ENCODE measurements around the gene IFI35. TPM values are rescaled to one million over a fixed set of nuclear protein-coding genes. Genes with fewer than 3 reads are reported as not detected.

The IFI35 gene
- 28.4 and 55.8 TPM in 2 replicates for total RNA-seq

DNA sequence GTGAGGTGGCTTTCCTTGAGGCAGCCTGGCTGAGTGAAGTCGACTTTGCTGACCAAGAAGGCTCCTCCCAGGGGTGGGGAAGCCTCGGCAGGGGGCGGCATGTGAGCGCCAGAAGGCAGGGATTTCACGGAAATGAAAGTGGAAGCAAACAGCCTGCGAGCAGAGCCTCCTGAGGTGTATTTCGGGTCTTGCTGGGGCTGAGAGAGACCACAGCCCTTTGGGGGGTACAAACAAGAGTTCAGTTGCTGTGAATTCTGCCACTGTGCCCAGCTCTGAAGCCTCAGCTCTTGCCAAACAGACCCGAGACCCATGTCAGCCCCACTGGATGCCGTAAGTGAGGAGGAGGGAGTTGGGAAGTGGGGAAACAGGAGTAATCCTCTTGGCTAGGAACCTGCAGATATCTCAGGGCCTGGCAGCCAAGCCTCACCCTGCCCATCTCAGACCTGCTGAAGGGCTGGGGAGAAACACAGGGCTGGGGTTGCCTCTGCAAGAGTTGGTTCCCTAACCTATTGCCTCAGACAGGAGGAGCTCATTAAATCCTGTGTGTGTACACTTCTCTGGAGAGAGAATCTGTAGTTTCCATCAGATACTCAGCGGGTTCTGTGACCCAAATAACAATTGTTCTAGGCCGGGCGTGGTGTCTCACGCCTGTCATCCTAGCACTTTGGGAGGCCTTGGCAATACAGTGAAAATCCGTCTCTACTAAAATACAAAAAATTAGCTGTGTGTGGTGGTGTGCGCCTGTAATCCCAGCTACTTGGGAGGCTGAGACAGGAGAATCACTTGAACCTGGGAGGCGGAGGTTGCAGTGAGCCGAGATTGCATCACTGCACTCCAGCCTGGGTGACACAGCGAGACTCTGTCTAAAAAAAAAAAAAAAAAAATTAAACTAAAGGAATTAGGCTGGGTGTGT, at the start of gene IFI35:
Gene IFI35, plus strand, starts transcription at position 146 of the 913 bp plus-strand sequence. Its CDS starts 164 bp downstream, at position 310.

DNA sequence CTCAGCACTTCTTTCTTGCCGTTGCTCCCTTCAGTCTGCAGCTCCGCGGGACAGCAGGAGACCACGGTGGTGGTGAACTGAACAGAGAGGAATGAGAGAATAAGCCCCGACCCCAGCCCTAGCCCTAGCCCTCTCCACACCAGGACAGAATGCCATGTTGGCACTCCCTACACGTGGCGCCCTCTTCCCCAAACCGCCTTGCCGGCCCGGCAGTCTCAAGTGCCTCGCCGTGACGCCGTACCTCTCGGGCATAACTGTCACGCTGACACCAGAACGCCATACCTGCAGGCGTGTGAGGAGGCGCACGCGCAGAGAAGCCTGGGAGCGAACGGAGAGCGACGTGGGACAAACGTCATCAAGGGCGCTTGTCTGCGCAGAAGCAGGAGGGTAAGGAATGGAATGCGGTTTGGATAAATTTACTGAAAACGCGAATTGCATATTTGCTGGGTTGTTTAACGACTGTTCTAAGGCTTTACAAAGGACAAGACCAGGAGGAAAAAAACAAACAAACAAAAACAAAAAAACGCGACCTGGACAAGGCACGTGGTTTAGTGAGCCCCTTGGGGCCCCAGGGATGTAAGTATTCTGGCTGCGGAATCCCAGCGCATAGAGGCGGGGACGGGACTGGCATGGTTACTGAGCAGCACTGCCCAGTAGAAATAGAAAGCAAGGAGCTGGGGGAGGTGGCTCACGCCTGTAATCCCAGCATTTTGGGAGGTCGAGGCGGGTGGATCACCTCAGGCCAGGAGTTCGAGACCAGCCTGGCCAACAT, 42.2 kb upstream of the IFI35 start, which contains the start of gene AARSD1:
Gene AARSD1, minus strand, starts transcription at position 294 of the 772 bp plus-strand sequence. Its CDS starts 14 bp downstream, at position 280.

GRCh38 chr17:42979511-42980273, 26.9 kb upstream of the IFI35 start, which contains the start of gene PTGES3L:
Gene PTGES3L, minus strand, starts transcription at chr17:42980080. Its CDS starts 27 bp downstream, at chr17:42980053.

GRCh38 chr17:42980274-42980765, 26.3 kb upstream of the IFI35 start, which contains the start of gene RUNDC1:
Gene RUNDC1, plus strand, starts transcription at chr17:42980565. Its CDS starts 12 bp downstream, at chr17:42980577.

GRCh38 chr17:42997984-42998938, 8.3 kb upstream of the IFI35 start, which contains the start of gene RPL27:
Gene RPL27, plus strand, starts transcription at chr17:42998419. Its CDS starts 332 bp downstream, at chr17:42998751.

DNA sequence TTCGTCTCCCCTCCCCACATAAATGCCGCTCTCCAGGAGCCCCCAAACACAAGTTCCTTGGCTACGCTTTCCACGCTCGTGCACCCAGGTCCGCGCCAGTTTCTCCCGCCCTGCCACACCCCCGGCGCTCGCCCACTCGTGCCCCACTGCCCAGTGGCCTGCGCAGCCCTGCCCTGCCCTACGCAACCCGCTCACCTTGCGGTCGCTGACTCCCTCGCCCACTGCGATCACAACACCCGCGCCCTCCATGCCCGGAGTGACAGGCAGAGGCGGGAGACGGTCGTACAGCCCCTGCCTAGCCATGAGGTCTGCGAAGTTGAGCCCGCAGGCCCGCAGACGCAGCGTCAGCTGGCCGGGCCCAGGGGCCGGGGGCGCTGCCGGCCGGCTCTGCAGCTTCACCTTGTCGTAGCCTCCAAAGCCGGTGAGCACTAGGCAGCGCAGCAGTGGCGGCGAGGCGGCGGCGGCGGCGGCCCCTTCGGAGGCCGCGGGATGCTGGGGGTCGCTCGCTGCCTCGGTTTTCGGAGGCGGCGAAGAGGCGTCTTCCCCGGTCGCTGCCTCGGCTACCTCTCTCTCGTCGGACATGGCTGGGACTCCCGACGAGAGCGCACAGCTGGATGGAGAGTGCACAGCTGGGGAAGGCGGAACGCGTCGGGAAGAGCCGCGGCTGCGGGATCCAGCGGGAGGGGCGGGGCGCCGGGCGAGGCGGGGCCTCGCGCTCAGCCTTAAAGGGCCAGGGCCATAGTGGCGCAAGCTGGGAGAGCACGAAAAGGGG, 15.3 kb downstream of the IFI35 start, which contains the start of gene VAT1:
Gene VAT1, minus strand, starts transcription at position 645 of the 772 bp plus-strand sequence. Its CDS starts 63 bp downstream, at position 582.

DNA sequence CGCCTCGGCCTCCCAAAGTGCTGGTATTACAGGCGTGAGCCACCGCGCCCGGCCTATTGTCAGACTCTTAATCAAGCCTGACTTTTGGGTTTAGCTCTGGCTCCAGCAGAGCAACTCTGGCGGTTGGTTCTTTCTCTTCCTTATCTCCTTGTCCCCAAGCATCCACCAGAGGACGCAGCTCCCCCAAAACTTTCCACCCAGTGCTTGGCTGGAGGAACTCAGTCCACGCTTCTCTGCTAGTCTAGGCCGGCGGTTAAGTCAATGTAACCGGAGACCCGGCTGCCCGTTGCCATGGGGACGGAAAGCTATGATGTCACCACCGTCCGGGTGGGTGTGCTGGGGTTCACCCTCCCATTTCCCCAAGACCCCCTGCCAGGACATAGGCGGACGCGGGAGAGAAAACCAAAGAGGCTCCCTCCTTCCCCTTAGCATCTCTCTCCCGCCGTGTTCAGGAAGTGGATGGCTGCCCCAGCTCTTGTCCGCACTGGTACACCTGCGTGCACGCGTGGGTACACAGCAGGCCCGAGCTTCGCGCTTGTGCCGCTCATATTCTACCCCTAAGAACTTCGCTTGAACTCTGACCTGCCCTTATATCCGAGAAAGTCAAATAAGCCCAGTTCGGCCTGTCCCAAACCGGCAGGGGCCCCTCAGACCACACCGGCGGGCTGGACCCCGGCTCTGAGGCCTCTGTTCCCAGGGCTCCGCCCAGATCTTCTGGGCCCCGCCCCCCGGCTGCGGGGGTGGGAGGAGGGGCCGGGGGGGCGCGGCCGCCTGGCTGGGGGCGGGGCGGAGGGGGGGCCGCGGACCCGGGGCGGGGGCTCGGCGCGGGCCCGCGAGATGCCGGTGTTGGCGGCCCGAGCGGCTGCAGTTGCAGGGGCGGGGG, 18.1 kb downstream of the IFI35 start, which contains the start of gene RND2:
Gene RND2, plus strand, starts transcription at position 825 of the 883 bp plus-strand sequence. CDS start 117 bp downstream, outside the sequence.

Other genes with a start within 250 kb of the IFI35 start
- gene RAMP2, start 245.6 kb upstream of the IFI35 start, total RNA-seq, result 5.3 and 6.3 TPM in 2 replicates
- gene VPS25, start 233.3 kb upstream of the IFI35 start, total RNA-seq, result 68.3 and 71.2 TPM in 2 replicates
- 2.0 and 3.9 TPM in 2 replicates for gene WNK4, start 226.2 kb upstream of the IFI35 start, total RNA-seq
- gene COA3, start 208.1 kb upstream of the IFI35 start, total RNA-seq, result 49.3 and 60.7 TPM in 2 replicates
- not detected in 2 replicates for gene CNTD1, start 207.9 kb upstream of the IFI35 start, total RNA-seq
- gene BECN1, start 182.5 kb upstream of the IFI35 start, total RNA-seq, result 64.2 and 73.5 TPM in 2 replicates
- 39.0 and 73.8 TPM in 2 replicates for gene PSME3, start 173.4 kb upstream of the IFI35 start, total RNA-seq
- 0.12 and 0.17 TPM in 2 replicates for gene AOC2, start 162.2 kb upstream of the IFI35 start, total RNA-seq
- 2.3 and 2.6 TPM in 2 replicates for gene AOC3, start 155.6 kb upstream of the IFI35 start, total RNA-seq
- gene G6PC1, start 106.0 kb upstream of the IFI35 start, total RNA-seq, result not detected in 2 replicates
- gene AARSD1, start 42.3 kb upstream of the IFI35 start, total RNA-seq, result 20.9 and 31.9 TPM in 2 replicates
- gene PTGES3L, start 26.7 kb upstream of the IFI35 start, total RNA-seq, result 0.12 TPM in 1 of 2 replicates, not detected in the other
- 7.7 and 11.3 TPM in 2 replicates for gene RUNDC1, start 26.2 kb upstream of the IFI35 start, total RNA-seq
- 1,871 and 2,562 TPM in 2 replicates for gene RPL27, start 8.4 kb upstream of the IFI35 start, total RNA-seq
- gene VAT1, start 15.6 kb downstream of the IFI35 start, total RNA-seq, result 346 and 498 TPM in 2 replicates
- 0.26 and 0.35 TPM in 2 replicates for gene RND2, start 18.4 kb downstream of the IFI35 start, total RNA-seq
- 1.2 and 8.7 TPM in 2 replicates for gene BRCA1, start 118.6 kb downstream of the IFI35 start, total RNA-seq
- 74.1 TPM in 2 replicates for gene NBR1, start 164.4 kb downstream of the IFI35 start, total RNA-seq
- 0.68 and 3.0 TPM in 2 replicates for gene TMEM106A, start 205.1 kb downstream of the IFI35 start, total RNA-seq
- not detected in 2 replicates for gene CCDC200, start 221.8 kb downstream of the IFI35 start, total RNA-seq
- gene RNU2-1, start 227.2 kb downstream of the IFI35 start, total RNA-seq, result not detected in 2 replicates